ENCODE data around the gene SLPI.

Gene SLPI

GRCh38 chr20:45269754-45270270, 15.4 kb upstream of the SLPI start:
- DNase-seq, result no peak

GRCh38 chr20:45269056-45269455, 14.7 kb upstream of the SLPI start:
- no peak for DNase-seq

DNA sequence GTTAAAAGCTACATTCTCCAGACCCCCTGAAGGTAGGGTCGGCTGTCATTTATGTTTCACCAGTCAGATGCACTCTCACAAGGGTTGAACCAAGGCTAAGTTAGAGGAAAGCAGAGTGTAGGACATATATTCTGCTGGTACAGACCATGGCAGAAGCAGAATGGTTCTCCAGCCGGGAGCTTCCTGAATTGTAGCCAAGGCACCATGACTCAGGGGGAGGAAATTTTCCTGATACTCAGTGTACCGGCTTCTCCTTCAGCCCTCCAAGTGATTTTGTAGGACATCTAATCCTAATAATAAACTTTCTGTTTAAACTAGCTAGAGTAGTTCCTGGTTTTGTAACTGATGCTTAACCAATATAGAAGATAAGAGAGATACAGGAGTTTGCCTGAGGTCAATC, 14.2 kb upstream of the SLPI start:
- no peak for DNase-seq

GRCh38 chr20:45266977-45267376, 12.6 kb upstream of the SLPI start:
- no peak for DNase-seq

GRCh38 chr20:45263556-45264266, 9.3 kb upstream of the SLPI start:
- no peak for DNase-seq

DNA sequence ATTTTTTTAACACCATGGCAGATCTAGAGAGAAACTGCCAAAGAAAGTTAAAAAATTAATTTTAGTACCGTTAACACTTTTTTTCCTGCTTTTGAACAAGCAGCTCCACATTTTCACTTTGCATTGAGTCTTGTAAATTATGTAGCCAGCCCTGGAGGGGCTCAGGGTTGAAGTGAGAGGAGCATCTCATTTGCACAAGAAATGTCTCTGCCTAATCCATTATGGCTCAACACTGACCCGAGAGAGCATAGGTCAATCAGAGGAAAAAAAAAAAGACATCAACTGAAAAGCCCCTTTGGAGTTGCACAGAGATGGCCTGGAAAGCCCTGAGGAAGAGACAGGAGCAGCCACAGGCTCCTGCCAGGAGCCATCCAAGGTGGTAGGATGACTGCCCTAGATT, 4.3 kb upstream of the SLPI start:
- DNase-seq, result no peak

- no peak for DNase-seq
Measured at GRCh38 chr20:45258259-45258658, 3.9 kb upstream of the SLPI start.

GRCh38 chr20:45257711-45258110, 3.3 kb upstream of the SLPI start:
- no peak for DNase-seq

DNA sequence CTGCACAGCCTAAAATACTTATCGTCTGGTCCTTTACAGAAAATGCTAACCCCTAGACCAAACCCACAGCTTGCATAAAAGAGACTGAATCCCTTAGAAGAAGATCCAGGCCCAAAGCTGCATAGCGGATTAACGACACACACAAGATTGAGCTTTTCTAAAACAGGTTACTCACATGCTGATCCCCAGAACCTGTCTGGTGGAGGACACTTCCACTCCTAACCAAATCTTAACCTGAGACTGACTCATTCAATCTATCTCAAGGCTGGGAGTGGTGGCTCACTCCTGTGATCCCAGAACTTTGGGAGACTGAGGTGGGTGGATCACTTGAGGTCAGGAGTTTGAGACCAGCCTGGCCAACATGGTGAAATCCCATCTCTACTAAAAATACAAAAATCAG, 2.8 kb upstream of the SLPI start:
- DNase-seq, result no peak

GRCh38 chr20:45253261-45253660, 1.1 kb downstream of the SLPI start:
- DNase-seq, result no peak

DNA sequence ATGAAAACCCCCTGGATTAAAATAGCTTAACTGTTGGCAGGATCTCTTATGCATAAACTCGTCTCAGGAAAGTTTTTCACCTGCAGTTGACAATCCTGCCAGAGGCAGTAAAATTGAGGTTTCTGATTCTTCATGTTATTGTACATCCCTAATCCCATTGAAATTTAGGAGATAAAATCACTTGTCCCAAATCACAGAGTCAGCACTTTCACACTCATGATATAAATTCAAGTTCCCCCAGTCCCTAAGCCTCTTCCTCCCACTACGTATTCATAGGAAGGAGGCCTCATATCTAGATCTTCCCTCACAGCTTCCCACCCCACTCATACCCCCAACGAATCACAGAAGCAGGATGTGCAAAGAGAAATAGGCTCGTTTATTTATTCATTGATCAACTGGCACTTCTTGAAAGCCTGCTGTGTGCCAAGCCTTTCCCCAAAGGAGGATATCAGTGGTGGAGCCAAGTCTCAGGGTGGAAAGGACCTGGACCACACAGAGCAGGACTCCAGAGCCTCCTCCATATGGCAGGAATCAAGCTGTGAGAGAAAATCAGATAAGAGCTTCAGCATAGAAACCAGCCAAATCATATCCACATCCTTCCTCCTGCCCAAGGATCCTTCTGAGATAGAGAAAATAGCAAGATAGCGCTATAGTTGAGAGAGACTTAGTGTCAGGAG, 2.3 kb downstream of the SLPI start:
- DNase-seq, result no peak

DNA sequence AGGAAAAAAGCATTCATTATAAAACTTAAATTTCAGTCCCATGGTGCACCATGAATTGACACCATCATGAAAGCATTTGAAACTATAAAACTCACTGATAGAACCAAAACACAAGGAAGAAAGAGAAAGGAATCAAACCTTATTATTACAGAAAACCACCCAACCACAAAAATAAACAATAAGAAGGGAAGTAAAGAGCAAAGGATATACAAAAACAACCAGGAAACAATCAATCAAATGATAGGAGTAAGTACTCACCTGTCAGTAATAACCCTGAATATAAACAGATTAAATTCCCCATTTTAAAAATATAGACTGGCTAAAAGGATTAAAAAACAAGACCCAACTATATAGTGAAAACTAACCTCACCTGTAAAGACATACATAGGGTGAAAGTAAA, 5.8 kb downstream of the SLPI start:
- no peak for DNase-seq

DNA sequence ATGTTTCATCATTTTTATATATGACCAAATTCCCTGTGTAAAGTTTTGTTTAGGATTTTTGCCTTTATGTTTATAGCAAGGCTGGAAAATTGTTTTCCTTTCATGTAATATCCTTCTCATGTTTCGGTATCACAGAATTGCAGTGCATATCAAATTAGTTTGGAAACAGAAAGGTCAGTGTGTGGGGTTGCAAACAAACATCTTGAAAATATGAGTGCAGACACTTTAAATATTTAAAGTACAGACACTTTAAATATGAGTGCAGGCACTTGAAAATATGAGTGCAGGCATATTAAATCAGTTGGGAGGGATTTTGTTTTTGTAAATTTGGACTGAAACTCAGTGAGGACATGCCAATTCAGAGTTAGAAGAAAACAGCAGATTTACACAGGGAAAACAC, 6.5 kb downstream of the SLPI start:
- no peak for DNase-seq

GRCh38 chr20:45246109-45246508, 8.3 kb downstream of the SLPI start:
- DNase-seq, result no peak

GRCh38 chr20:45238139-45238538, 16.2 kb downstream of the SLPI start:
- DNase-seq, result no peak

DNA sequence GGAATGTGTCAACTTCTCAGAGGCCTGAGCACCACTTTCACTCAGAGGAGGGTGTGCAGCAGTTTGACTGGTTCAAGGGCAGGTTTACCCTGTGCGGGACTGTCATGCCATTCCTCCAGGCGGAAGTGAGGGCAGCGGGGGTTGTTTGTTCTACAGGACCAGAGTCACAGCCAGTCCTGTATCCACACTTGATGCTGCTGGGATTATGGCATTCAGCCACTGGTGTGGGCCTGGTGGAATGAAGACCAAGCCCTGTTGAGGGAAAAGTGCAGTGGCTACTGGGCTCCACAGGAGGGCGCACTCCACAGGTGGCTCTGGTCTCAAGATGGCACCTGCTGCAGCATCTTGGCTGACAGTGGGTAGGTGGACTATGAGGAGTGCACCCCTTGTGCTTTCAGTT, 18.4 kb downstream of the SLPI start:
- DNase-seq, result no peak

DNA sequence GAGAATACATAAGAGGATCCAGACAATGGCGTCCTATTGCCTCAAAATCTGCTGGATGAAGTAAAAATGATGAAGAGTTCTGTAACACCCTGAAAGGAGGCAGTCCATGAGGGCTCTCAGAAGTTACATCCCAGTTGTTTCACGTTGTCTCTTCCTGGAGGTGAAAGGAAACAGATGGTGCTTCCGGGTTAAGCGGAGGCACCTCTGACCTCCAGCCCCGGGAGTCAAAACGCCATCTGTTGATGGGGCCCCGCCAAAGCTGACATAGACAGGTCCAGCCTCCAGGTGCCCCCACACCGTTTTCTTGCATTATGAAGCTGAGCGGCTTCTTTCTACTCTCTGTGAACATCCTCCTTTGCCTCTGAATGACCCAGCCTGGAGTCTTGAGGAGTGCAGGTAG, 23.7 kb downstream of the SLPI start:
- no peak for DNase-seq

GRCh38 chr20:45229264-45230056, 24.9 kb downstream of the SLPI start:
- no peak for DNase-seq

DNA sequence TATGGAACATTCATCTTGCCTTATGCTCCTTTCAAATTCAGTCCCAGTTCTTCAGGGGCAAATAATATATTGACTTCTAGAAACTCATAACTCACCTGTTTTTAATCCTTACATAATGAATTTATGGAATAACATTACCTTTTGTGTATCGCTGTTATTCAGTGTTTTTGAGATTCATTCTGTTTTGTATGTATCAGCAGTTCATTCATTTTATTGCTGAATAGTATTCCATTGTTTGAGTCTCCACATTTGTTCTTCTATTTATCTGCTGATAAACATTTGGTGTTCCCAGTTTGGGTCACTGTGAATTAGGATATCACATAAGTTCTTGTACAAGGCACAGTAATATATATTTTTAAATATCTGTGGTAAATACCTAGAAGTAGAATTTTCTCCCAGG, 28.1 kb downstream of the SLPI start:
- DNase-seq, result no peak

DNA sequence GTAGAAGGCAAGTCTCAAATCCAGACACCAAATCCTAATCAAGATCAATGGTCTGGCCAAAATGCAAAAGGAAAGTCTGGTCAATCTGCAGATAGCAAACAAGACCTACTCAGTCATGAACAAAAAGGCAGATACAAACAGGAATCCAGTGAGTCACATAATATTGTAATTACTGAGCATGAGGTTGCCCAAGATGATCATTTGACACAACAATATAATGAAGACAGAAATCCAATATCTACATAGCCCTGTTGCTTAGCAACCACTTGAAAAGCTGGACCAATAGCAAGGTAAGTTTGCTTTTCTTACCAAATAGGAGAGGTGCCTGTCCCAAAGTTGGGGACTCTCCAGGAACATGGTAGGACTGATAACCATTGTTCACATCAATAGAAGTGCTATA, 31.2 kb downstream of the SLPI start:
- no peak for DNase-seq

DNA sequence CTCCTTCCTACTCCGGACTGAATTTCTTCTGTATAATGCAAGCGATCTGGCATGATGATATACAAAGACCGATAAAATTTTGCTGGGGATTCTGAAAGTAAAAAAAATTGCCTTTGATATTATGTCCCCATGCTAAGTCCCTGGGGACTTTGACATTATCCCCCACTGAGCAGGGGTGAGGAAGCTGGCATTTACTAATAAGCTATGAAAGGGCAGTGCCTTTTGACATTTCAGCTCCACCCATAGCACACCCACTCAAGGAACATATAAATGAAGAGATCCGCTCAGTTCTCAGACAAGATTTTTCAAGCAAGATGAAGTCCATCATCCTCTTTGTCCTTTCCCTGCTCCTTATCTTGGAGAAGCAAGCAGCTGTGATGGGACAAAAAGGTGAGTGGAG, 33.3 kb downstream of the SLPI start, which contains the start of gene SEMG2:
Gene SEMG2, plus strand, starts transcription at position 298 of the 400 bp plus-strand sequence. Its CDS starts 17 bp downstream, at position 315.
- no peak for DNase-seq

DNA sequence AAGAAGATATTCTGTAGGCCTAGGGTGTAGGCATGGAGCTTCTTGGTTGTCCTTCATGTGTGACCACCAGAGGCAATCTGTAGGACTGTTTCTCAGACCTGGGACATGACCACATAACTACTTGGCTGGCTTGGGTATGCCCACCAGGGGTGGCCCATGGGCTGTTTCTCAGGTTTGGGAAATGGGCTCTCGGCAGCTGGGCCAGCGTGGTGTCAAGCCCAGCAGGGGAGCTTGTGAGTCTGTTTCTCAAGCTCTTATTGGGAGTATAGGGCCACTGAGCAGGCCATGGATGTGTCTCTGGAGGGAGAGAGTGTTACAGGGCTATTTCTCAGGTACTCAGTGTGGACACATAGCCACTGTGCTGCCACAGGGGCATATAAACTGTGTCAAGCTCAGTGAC, 35.7 kb downstream of the SLPI start:
- no peak for DNase-seq

- DNase-seq, result no peak
Measured at GRCh38 chr20:45218124-45218523, 36.2 kb downstream of the SLPI start.

DNA sequence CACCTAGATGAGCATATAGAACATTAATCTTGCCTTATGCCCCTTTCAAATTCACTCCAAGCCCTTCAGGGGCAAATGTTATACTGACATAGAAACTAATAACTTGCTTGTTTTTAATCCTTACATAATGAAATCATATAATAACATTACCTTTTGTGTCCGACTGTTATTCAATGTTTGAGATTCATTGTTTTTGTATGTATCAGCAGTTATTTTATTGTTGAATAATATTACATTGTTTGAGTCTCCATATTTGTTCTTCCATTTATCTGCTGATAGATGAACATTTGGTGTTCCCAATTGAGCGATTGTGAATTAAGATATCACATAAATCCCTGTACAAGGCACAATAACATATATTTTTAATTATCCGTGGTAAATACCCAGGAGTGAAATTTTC, 41.5 kb downstream of the SLPI start:
- no peak for DNase-seq
